Islet precursor cell (in vitro differentiated cells): ENCODE results near the gene GSTM5.
"Not testable (repeated sequence)": the region's sequence is repeated elsewhere in the genome, so short reads cannot be mapped to it uniquely, and the experiment has no call there.

Experiments
- DNase-seq: peaks from one replicate; pipeline ENCODE4 v3.0.0-alpha.2; 2018

The GSTM5 gene

DNA sequence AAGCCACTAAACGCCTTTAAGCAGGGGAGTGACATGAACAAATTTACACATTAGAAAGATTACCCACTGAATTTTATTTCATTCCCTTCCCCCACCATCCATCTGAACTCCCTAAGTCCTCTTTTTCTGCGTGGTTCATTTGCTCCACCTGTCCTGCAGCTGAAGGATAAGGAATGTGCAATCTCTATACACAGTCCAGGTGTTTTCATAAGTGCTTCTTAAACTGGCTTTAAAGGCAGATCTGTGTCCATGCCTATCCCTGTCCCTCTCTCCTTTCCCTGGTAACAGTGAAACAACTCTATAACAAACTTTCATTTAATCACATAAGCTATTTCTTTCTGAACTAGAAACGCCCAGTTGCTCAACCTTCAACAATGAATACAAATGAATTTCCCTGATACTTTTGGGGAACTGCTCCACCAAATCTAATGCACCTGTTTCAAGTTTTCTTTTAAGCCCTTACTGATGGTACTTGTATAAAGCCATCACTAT lies 20.4 kb downstream of the GSTM5 start:
- no peak for DNase-seq

DNA sequence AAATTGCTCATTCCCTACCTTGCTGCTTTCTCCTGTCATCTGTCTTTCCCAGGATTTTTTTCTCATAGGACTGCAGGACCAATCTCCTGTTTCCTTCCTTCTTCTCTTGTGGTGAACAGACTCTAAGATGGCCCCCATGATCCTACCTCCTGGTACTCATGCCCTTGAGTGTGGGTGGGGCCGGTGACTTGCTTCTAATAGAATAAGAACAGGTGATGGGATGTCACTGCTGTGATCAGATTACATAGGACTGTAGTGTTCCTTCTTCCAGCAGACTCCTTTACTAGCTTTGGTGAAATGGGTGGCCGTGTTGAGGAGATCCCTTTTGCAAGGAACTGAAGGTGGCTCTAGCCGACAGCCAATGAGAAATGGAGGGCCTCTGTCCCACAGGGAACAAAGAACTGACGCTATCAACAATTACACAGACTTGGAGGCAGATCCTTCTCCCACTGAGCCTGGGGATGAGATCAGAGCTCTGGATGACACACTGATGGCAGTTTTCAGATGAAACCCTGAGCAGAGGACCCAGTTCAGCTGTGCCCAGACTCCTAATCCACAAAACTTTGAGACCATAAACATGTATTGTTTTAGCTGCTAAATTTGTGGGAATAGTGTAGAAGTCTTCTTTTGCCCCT lies 21.3 kb downstream of the GSTM5 start:
- no peak for DNase-seq

DNA sequence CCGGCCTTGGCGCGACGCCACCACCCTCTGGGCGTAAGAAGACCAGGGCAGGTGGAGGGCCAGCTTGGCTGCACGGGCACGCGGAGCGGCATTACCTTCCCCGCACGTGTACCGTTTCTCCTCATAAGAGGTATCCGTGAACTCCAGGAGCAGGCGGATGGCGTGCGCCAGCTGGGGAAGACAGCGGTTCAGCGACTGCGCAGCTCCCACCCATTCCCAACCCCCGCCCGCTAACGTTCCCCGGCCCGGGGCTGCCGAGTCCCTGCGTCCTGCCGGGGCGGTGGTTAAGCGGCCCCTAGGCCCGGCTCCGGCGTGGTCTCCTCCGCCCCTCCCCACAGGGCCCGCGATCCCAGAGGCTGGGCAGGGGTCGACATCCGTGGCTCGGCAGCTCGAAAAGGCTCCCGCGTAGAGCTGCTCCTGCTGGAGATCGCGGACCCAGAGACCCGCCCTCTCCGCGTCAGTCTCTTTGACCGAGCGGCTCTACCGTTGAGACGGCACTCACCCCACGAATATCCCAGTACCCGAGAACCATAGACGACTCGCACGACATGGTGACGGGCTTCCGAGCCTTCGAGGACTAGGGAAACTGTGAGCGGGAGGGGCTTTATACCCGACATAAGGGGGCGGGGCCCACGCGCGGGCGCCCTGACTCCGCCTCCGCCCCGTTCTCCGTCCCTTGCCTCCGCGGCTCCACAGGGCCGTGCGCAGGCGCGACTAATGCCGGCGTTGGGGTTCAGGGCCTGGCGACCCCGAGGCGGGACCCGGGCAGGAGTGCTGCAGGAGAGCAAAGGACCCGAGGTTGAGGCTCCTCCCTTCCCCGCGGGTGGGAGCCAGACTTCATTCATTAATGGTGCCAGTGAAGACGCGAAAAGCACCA lies 27.9 kb downstream of the GSTM5 start:
- peak; percentile 75 for DNase-seq

DNA sequence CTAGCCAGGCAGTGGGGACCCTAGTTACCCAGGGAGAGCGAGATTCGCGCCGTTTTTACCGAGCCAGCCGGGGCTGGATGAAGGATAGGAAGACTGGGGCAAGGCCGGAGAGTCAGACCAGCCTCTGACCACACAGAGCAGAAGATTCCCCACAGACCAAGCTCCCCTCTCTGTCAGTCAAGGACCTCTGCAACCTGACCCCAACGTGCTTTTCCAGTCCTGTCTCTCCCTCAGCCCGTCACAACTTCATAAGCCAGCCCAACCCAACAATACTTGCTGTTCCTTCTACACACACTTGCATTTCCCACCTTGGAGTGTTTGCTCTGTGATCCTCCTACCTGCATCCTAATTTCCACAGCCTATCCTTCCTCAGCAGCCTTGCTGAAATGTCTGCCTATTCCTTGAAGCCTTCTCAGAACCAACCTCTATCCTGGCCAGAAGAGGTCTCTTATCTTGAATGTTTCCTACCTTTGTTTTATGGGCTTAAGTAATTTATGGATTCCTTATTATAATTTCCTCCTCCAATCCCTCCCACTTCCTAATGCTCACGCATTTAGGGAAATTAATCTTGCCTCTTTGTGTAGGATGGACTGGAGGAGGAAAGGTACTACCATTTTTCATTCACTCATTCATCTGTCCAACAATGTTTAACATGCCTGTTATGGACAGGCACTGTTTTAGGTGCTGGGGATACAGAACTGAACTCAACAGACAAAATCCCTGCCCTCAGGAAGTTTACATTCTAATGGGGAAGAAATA lies 28.7 kb downstream of the GSTM5 start, which contains the start of gene GSTM3:
Gene GSTM3, minus strand, starts transcription at position 424 of the 759 bp plus-strand sequence. CDS start 751 bp downstream, outside the sequence.
- no peak for DNase-seq

DNA sequence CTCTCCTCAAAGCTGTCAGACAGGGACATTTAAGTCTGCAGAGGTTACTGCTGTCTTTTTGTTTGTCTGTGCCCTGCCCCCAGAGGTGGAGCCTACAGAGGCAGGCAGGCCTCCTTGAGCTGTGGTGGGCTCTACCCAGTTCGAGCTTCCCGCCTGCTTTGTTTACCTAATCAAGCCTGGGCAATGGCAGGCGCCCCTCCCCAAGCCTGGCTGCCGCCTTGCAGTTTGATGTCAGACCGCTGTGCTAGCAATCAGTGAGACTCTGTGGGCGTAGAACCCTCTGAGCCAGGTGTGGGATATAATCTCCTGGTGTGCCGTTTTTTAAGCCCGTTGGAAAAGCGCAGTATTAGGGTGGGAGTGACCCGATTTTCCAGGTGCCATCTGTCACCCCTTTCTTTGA lies 36.3 kb downstream of the GSTM5 start:
- DNase-seq, result not testable (repeated sequence)

DNA sequence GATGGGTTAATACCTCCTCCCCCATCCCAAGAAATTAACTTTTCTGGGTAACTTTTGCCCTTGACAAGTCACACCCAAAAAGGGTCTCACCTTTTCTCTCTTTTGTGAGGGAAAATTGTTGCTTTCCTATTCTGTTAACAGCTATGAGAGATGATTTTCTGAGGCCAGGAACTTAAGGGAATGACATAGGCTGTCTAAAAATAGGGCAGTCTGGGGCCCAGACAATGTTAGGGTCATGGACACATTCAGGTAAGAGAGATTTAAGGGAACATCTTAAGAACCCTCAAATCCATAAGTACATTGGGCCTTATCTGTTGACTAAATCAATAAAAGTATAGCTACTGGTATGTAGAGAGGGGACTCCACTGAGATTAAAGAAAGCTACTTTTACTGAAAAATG lies 37.2 kb downstream of the GSTM5 start:
- no peak for DNase-seq

DNA sequence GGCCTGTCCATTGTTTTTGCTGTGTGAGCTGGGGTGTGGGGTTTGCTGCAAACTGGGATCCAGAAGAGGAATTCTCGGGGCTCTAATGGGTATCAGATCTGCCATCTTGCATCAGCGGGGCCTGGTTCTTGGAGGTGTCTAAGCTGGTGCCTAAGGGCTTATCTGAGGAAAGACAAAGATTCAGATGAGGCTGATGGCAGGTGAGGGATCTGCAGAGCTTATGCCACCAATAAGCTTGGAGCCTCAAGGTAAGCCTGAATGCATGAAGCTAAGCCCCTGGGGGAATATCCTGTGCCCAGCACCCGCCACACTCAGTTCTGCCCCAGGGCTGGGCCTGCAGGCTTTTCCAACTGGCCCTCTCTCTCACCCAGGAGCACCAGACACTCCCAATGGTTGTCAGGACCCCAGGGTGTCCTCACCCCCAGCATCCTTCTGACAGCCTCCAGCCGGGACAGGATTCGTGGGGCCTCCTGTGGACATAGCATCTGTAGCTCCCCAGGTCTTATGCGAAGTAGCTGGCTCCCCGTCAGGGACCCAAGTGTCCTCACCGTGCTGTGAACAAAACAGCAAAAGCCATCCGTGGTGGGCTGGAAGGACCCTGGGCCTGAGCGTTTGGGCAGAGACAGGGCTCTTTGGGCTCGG lies 38.3 kb downstream of the GSTM5 start:
- DNase-seq, result no peak

DNA sequence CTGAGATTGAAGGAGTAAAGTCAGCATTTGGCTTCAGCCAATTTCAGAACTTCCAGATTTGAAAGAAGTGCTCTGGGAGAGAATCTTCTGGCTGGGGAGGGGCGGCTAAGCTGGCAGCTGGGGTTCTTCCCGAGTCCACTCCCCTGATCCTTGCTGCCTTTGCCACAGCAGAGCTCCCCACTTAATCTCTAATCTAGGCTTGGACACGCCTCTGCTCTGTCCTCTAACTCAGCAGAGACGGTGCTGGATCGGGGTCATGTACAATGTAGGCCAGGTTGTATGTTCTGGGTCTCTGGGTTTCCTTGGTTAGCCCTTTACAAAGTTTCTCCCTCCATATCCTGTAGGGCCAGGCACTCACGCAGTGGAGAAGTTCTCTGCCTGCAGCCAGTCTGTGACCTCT lies 38.9 kb downstream of the GSTM5 start:
- DNase-seq, result no peak

DNA sequence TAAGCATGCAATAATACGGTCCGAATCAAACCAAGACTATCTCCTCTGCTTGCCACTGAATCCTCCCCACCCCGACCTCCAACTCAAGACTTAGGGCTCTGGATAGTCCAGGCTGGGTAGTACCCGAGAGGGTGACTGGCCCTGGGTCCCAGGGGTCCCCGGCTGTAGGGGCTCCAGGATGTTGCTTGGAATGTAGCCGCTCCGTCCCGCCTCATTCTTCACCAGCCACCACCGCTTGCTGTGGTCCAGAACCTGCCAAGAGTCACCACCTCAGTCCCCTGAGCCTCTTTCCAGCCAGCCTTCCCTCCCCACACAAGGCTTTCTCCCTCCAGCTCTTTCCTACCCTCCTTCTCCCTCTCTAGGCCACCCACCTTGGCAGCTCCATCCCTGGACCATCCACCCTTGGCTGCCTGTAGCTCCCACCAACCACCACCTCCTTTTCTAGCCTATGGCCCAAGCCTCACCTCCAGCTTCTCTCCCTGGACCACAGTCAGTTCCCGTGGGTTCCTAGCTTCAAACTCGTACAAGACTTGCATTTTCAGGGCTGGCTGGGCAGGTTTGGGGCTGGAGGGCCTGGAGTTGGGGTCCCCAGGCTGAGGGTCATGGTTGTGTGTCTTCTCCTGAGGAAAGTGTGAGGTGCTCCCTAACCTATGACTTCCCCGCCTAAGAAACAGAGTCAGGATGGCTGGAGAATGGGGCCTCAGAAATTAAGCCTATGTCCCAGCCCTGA lies 39.6 kb downstream of the GSTM5 start:
- DNase-seq, result no peak

DNA sequence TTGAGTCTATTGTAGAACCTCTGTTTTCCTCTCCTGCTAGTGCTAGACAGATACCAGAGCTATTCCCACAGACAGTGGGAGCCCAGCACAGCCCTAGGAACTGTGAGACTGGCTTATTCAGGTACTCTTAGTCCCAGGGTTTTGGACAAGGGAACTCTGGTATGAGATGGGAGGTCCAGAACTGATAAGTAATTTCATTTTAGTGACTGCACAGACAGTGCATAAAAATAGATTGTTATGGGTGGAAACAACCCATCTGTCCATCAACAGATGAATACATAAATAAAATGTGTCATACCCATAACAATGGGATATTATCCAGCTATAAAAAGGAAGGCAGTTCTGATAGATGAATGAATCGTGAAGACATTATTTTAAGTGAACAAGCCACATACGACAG lies 42.7 kb downstream of the GSTM5 start:
- DNase-seq, result no peak

DNA sequence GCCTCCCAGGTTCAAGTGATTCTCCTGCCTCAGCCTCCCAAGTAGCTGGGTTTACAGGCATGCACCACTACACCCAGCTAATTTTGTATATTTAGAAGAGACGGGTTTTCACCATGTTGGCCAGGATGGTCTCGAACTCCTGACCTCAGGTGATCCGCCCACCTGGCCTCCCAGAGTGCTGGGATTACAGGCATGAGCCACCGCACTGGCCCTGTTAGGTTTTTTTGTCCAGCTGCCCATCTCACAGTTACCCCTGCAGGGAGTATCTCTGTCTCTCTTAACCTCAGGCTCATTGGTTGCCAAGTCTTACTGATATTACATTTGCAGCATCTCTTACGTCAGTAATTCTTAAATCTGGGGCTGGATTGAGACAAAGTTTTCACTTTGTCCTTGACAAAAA lies 44.3 kb downstream of the GSTM5 start:
- DNase-seq, result not testable (repeated sequence)

DNA sequence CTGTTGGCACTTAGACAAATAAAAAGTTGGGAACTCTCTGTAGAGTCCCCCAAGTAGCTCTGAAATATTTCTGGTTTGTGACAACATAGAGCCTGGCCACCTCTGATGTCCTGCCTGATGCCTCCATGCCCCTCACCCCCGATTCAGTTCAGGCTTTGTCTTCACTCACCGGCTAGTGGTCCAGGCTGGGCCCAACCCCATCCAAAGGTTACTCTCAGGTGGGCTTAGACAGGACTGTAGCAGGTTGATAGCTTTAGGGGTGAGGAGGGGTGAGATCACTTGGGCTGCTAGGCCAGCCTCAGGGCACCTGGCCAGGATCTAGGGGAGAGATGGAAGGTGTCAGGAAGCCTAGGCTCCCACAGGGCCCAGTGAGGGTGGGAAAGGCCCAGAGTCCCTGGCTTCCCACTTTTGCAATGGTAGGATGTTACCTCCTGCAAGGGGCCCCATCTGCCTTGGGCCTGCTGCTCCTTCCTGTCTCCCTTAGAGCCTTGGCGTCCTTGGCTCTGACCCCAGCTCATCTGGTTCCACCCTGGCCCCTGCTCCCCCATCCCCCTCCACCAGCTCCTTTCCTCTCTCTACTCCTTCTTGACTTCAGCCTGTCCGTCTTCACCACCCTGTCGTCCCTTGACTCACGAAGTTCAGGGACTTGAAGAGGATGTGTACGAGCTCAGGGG lies 44.9 kb downstream of the GSTM5 start:
- peak; percentile 44 for DNase-seq

DNA sequence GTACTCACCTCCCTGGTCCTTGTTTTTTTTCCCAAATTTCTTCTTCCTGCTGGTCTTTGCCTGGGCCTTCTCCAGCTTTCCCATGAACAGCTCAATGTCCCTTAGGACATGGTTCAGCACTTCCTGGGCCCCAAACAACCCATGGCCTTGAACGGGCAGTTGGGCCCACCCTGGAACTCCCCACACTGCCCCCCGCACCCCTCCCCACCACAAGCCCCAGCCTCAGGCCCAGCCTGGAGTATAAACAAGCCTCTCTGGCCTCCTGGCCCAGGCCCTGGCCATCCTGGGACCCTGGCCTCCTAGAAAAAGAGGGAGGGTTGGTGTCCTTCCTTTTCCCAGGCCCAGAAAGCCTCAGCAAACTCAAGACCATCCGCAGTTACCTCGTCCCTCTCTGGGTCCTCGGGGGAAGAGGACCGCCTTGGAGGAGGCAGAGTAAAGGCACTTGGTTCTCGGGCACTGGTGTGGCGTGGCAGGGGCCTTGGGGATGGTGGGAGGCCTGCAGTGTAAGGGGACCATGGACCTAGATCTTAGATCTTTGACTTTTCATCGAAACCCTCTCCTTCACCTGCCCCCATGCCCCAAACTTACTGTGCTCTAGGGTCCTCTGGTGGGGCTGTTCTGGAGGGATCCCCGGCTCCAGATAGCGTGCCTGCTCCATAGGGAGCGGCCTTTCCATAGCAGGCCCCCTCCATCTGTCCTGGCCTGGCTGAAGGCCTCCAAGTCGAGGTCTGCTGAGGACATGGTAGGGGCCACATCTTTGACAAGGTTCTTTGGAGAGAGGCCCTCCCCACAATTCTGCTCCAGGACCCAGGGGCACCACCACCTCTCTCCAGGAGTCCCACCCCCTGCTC lies 46.1 kb downstream of the GSTM5 start:
- peak; percentile 24 for DNase-seq

DNA sequence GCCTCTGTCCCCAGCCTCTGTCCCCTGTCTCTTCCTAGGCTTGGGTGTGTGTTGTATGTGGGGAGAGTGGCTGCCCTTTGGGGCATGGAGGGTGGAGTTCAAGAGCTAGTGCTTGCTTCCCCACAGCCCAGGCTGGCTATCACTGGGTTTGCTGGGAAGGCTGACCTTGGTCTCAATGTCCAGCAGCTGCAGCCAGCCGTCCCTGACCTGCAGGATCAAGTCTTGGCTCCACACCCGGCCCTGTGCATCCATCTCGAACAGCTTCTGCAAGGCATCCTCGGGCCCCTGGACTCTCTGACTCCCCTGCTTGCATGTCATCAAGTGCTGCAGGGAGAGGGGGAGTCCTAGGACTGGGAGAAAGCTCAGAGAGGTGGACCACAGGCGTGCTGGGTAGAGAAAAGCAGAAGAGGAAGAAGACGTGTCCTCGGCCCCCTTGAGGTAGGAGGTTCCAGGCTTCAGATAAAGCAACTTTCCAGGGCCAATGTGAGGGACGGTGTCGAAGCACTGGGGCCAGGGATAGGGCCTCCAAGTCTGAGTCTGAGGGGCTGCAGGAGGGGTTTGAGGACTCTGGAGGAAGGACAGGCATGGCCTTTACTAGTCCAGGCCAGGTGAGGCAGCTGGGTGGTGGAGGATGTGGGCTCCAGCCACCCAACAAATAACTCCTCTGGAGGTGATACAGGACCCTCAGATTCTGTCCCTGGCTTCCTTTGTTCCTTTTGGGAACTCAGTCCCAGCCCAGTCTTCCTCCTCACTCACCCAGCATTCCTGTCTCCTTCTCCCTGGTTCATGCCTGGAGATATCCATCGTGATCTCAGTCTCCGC lies 47.7 kb downstream of the GSTM5 start:
- DNase-seq, result peak; percentile 34

DNA sequence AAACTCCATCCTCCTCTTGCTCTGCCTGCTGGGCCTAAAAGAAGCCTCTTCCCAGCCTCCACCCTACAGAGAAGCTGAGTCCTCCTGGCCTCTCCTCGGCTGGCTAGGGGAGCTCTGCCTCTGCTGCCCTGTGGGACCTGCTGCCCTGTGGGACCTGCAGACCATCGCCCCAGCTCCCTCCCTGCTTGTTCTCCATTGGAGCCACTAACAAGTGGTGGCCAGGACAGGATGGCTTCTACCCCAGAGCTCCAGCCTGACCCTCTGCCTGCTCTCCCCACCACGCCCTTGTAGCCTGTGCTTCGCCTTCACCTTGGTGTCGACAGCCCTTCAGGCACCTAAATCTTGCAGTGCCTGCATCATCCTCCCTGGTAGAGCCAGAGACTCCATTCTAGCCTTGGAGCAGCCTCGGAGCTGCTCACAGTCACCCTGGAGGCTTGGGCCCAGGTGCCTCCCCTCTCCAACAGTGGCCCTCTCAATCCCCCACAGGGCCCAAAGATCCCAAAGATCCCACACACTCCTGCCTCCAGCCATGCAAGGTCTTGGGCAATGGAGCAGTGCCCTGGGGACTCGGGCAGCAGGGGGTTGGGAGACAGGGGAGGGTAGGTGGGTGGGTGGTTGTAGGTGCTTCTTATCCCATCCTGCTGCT lies 48.7 kb downstream of the GSTM5 start:
- DNase-seq, result peak; percentile 60

DNA sequence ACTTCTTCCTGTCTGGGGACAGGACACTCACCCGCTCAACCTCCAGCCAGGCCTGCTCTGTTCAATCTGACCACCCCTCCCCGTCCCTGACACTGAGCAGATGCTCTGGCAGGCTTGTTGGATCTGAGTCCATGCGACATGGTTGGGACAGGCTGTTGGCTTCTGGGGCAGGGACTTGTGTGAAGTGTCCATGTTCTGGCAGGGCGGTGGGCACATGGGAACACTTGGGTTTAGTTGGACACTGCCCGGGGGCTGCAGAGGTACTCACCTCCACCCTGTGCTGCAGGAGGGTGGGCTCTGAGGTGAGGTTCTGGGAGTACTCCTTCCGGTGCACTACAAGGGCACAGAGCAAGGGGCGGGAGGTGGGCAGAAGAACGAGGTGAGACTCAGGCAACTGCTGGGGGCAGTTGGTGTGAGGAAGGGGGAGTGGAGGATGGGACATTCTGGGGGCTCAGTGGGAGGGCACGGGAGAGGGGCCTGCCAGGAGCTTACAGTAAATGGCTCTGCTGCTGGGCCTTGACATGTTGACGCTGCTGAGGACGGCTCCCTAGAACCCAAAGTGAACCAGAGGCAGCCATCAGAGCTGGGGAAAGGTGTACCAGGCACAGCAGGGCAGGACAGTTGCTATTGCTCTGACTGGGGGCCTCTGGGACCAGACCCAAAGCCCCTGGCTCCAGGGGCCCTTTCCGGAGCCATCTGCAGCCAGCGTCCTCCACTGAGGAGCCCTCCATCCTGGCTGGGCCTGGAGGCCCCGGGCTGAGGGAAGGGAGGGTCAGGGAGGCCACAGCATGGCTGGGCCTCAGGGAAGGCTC lies 49.4 kb downstream of the GSTM5 start:
- DNase-seq, result peak; percentile 80

DNA sequence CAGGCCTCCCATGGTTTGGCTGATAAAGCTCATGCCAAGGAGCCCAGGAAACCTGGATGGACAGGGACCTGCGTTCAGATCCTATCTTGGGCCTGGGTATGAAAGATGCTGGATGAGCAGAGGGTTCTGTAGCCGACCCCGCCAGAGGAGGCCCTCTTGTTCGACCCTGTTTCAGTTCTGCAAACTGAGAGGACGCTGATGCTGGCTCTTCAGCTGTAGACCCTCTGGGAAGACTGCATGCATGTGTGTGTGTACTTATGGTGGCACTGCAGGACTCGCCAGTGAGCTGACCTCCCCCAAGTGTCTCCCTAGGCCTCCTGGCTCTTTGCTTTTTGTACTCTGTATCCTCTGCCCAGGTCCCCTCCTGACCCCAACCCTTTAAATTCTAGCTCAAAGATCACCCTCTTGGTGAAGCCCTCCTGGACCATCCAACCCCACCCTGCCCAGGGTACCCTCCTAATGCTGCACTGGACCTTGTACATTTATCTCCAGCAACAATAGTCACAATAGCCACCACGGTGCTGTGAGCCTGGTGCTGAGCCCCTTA lies 50.1 kb downstream of the GSTM5 start:
- peak; percentile 31 for DNase-seq
